ENCODE data around the gene PHF2.

- no peak for TF ChIP-seq EZH2 (IDR thresholded peaks at IDR 0.05; ENCODE audit: borderline replicate concordance, low read depth, low read length)
- TF ChIP-seq SMC3 (conservative IDR thresholded peaks at IDR 0.05; ENCODE audit: insufficient read depth, low read depth, low read length), result no peak
- no peak for TF ChIP-seq TCF7L2 (IDR thresholded peaks at IDR 0.05; ENCODE audit: low read depth, low read length)
- TF ChIP-seq, protein P1, sequence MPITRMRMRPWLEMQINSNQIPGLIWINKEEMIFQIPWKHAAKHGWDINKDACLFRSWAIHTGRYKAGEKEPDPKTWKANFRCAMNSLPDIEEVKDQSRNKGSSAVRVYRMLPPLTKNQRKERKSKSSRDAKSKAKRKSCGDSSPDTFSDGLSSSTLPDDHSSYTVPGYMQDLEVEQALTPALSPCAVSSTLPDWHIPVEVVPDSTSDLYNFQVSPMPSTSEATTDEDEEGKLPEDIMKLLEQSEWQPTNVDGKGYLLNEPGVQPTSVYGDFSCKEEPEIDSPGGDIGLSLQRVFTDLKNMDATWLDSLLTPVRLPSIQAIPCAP (CRISPR knock-in tag; IDR thresholded peaks at IDR 0.05; ENCODE audit: borderline replicate concordance), result no peak
Observed at GRCh38 chr9:93595461-93595860, 19.1 kb downstream of the PHF2 start.
